Adipose tissue (tissue), 3 donors: ENCODE results near the gene PYGO2. TPM values are rescaled to one million over a fixed set of nuclear protein-coding genes. Genes with fewer than 3 reads are reported as not detected.
A peak's percentile ranks its signal among the peaks of the same experiment; 100 is the strongest.

Source experiments
- H3K27ac ChIP-seq: one replicate; pipeline ENCODE4 v1.5.1; 2013; ENCODE audit warnings: low read depth, low read length
- WGBS, 3 donors: extraction: QIAGEN DNeasy Blood & Tissue Kit; methylation state at CpG; one replicate each; pipeline ENCODE4 v1.1.7; 2013; 5-methylcytosine and 5-hydroxymethylcytosine counted together
- polyA plus RNA-seq, 3 donors: library from polyadenylated mRNA; stranded (reverse); fragments of 200-250 nt; gene quantifications; one replicate each; pipeline ENCODE4 v1.2.3, GENCODE V29; 2013
- donor health status: healthy with polysubstance abuse.
- donor health status: Bipolar disorder and iron deficiency.
- donor health status: healthy.

Gene PYGO2, protein sequence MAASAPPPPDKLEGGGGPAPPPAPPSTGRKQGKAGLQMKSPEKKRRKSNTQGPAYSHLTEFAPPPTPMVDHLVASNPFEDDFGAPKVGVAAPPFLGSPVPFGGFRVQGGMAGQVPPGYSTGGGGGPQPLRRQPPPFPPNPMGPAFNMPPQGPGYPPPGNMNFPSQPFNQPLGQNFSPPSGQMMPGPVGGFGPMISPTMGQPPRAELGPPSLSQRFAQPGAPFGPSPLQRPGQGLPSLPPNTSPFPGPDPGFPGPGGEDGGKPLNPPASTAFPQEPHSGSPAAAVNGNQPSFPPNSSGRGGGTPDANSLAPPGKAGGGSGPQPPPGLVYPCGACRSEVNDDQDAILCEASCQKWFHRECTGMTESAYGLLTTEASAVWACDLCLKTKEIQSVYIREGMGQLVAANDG
- 10 to 100 TPM in 2 of 3 donors, 1 to 10 TPM in 1; 9.1 to 13.9 (median 13.4) TPM for polyA plus RNA-seq

DNA sequence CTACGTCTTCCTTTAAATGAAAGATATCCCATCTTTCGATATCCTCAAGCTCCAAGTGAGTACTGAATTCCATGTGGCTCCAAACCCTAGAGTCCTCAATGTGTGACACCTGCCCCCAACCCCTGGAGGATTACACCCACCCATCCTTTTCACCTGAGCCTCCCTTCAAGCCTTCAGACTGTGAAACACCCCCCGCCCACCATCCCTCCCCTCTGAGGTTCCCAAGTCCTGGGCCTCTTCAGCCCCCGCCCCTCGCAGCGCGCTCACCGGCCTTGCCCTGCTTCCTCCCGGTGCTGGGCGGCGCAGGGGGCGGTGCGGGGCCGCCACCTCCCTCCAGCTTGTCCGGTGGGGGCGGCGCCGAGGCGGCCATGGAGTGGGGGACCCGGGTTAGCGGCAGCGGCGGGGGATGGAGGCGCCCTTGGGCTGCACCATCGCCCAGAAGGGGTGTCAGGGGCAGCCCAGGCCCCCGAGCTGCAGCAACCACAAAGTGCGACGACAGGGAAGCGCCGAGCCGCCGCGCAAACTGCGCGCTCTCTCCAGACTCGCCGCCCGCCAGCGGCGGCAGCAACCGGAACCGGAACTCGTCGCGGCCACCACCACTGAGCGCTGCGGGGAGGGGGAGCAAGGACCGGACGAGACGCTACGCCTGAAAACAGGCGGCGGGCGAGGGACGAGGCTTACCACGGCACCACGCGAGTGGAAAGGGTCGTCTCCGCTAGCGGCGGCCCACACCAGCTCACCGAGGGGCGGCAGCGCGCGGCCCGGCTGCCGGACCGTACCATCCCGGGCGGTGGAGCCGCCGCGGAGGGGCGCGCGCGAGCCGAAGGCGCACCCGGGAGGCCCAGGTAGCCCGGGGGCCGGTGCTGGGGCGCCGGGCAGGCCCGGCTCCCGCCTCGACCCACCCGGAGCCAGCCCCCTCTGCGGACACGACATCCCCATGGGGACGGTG, at the start of gene PYGO2:
Gene PYGO2, minus strand, starts transcription at position 576 of the 949 bp plus-strand sequence. Its CDS starts 206 bp downstream, at position 370.
- WGBS, 3 donors: 0 to 1% (median 0%) methylated on average over 76 to 93 of the region's 93 CpGs
- H3K27ac ChIP-seq: peak within 1 kb of the TSS; percentile 79

DNA sequence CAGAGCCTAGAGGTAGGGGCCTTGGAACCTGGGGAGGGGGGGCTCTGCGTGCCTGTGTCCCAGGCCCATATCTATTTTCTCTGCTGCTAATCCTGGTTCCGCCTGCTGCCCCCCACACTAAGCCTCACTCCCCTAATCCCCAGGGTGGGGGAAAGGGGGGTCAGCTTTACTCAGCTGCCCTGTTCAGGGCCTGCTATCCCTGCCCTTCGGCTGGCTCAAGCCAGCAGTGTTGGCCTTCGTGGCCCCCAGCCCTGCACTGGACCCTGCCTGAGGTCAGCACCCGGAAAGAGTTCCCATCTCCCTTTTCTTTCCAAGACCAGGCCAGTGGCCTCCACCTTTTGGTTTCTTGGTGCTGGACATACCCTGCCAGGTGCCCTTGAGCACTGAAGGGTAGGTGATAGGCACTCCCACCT, 49.4 kb upstream of the PYGO2 start:
- 48 to 79% (median 73%) methylated on average over 3 to 5 of the region's 5 CpGs for WGBS, 3 donors
- no peak overlapping the region for H3K27ac ChIP-seq

DNA sequence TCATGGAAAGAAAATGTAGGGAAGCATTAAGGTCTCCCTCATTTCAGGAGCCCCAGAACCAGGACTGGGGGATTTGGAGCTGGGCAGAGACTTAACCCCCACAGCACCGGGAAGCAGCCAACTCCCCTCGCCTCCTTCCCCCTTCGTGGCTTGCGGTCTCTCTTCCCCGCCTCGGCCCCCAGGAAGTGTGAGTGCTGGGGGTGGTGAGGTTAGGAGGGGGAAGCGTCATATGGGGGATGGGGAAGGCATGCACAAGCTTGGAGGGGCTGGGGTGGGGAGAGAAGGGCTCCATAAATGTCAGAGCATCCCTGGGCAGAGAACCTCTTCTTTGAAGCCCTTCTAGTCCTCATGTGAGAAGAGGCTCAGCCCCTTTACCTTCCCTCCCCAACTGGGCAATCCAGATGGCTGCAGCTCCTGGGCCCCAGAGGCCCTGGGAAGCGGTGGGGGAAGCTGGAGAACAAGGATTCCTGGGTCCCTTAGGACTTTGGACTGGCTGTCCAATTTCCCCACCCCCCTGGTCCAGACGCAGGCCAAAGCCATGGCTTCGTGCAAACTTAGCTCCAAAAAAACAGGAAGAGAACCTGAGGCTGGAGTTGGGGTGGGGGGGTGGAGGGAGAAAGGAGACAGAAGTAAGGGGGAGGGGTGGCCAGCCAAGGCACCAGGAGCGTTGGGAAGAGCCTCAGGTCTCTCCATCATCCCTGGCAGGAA, 48.8 kb upstream of the PYGO2 start:
- H3K27ac ChIP-seq: no peak overlapping the region
- WGBS, 3 donors: 35 to 52% (median 39%) methylated on average over 7 to 11 of the region's 11 CpGs

DNA sequence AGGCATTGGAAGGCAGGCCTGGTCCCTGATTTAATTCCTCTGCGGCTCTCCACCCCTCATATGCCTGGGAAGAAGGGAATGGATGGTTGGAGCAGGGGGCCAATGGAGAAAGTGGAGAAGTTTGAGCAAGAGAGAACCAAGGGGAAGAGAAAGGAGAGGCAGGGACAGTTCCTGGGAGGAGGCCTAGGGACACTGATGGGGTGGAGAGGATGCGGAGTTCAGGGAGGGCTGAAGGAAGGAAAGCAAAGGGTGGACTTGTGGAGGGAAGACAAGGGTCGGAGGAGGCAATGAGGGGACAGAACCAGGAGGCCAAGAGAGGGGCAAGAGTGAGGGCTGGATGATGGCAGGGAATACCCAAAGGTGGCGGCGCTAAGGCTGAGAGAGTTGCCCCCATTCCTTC, 48.2 kb upstream of the PYGO2 start:
- H3K27ac ChIP-seq: no peak overlapping the region
- WGBS, 3 donors: 76 to 93% (median 83%) methylated on average over 5 of the region's 5 CpGs

DNA sequence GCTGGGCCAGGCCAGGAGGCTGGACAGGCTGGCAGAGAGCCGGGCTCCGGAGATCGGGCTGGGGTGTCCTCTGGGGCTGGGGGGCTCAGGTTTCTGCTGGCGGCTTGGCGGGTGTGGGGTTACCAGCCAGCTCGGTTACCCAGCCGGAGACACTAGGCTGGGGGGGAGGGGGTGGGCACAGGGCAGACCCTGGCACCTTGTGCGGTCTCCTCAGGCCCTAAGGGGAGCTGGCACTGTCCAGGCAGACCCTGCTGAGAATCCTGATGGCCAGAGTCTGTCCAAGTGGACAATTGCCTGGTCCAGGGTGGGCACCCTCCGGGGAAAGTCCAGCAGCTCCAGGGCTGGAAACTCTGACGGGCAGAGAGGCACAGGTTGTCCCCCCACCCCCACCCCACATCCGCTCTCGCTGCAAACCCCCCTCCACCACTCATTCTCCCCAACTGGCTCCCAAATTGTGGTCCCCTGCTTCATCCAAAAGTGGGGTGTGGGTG, 47.7 kb upstream of the PYGO2 start:
- H3K27ac ChIP-seq: no peak overlapping the region
- WGBS, 3 donors: 72 to 82% (median 81%) methylated on average over 11 to 12 of the region's 12 CpGs

DNA sequence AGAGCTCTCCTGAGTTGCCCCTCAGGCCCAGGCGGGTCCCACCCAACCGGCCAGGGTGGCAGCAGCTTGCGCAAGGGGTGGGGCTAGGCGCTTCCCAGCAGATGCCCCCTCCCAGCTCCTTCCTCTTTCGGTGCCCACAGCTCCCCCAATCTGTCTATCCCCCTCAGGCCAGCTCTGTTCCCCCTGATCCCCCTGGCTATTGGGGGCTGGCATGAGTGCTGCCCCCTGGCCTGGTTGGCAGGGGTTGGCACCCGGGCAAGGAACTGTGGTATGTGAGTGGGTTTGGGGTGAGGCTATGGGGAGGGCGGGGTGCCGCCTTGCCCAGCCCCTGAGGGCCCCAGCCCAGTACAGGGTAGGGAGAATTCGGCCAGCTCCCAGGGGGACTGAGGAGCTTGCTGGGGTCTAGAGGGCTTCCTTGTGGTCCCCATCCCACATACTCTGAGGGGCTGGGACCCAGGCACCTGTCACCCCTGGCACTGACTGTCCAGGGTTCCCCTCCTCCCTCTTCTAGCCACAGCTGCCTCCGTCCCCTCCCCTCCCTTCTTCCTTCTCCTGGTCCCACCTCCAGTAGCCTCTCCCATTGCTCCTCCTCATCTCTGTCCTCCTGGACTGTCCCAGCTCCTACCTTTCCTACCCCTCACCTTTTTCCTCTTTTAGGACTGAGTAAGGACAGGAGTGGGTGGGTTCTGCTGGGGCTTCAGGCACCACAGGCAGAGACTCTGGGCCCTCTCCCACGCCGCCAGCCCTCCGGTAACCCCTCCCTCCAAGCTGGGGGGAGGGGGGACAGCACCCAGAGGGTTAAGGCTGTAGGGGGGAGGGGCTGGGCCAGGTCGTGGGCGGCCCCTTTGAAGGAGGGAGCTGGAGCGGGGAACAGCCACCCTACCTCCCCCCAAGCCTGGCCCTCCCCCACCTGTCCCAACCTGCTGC, 46.7 kb upstream of the PYGO2 start:
- H3K27ac ChIP-seq: peak overlapping the region; percentile 16
- 37 to 60% (median 38%) methylated on average over 14 to 16 of the region's 16 CpGs for WGBS, 3 donors

DNA sequence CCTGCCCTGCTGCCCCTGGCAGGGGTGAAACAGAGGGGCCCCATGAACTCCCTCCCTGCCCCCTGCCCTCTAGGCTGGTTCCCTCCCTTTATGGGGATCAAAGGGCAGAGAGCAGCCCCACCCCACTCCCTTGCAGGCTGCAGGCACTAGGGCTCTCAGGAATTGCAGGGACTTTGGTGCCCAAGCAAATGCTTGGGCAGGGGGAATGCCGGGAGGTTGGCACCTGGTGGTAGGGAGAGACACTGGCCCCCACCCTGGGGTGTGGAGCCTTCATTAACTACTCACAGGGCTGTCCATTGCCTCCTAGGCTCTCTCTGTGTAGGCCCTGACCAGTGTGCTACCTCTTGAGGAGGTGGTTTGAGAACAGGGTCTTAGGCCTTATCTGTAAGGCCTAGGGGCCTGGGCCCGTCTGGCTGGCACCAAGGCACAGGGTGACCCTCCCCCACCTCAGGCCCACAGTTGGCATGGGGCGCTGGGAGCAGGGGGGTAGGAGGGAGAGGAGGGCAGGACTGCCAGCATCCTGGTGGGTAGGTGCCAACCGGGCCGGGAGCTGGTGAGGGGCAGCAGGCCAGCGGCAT, 45.8 kb upstream of the PYGO2 start:
- WGBS, 3 donors: 22 to 58% (median 45%) methylated on average over 6 of the region's 6 CpGs
- H3K27ac ChIP-seq: peak overlapping the region; percentile 16

DNA sequence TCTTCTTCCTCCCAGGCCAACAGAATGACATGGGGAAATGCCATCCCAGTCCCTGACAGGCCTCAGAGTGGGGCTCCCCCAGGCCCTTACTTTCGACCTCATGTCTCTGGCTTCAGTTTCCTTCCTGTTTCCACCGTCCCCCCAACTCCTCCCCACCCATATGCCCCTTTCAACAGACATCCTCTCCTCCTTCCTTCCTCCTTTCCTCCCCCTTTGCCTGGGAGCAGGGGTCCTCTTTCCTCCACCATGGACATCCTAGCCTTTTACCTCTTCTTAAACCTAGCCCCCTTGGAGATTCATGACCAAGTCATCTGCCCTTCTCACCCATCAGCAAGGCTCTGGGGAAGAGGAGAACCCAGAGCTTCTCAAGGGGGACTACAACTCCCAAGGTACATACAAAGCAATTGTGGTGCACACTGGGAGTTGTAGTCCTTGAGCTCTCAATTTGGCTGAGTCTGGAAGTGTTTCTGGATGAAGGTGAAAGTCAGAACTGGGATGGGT, 45.1 kb upstream of the PYGO2 start:
- H3K27ac ChIP-seq: peak overlapping the region; percentile 9
- WGBS, 3 donors: 16 to 61% (median 22%) methylated on average over 2 of the region's 2 CpGs

DNA sequence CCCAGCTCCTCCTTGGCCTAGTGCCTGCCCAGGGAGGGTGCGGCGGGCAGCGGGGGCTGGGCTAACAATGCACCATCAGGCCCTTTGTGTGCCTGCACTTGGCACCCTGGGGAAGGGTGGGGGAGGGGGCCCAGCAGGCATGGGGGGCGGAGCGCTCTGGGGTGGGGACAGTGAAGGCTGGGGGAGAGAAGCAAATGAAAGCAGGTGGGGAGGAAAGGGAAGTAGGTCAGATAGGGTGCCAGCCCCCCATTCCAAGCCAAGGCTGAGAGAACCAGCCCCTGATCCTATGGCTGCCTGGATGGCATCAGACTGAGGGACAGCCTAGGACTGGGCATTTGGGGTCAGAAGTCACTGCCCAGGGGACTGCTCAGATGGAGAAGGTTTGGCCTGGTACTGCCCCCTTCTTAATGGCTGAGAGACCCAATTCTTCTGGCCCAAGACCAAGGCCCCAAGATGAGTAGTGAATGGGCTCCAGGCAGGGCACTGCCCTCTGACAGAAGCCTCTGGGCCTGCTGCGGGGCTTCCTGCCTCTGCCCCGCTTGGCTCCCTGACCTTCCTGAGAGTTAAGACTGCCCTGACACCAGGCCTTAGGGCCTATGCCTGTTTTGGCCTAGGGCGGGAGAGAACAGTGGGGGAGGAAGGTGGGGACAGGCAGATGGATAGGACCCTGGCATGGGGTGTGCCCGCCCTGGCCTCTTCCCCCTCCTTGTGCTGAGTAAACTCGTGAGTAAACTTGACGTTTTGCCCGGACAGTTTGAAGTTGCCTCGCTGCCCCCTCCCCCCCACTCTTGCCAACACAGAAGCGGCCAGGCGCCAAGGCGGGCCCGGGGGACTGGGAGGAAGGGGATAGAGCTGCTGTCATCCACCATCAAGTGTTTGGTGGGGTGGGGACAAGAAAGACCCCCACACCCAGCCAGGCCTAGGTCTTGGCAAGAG, 43.8 kb upstream of the PYGO2 start:
- peak overlapping the region; percentile 48 for H3K27ac ChIP-seq
- WGBS, 3 donors: 11 to 38% (median 38%) methylated on average over 16 to 17 of the region's 17 CpGs

DNA sequence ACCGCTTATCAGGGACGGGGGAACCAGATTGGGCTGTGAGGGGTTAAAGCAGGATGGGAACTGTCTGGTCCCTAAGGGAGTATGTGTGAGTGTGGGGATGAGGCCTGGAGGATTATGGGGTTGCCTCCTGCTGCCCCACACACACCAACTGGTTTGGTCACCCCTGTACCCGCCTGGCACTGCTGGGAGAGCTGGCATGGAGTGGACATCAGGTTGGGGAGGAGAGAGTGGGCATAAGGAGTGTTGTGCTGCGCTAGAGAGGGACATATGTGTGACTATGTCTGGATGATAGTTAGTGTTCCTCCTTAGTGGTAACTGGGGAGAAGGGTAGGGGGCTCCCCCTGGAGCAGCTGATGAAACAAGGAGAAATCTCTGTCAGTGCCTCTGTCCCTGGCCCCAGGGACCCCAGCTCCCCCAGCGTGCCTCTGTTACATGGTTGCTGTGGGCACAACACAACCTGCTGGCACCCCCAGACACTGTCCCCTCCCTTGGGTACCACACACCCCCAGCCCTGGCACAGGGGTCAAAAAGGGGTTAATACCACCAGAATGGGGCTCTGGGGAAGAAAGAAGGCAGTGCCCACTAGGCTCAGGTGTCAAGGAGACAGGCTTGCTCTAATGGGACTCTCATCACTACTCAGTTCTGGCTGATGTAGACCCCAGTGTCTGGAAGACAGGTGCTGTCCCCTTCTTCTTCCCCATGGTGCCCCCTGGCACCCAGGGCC, 42.9 kb upstream of the PYGO2 start:
- 23 to 41% (median 28%) methylated on average over 5 of the region's 5 CpGs for WGBS, 3 donors
- H3K27ac ChIP-seq: peak overlapping the region; percentile 81

DNA sequence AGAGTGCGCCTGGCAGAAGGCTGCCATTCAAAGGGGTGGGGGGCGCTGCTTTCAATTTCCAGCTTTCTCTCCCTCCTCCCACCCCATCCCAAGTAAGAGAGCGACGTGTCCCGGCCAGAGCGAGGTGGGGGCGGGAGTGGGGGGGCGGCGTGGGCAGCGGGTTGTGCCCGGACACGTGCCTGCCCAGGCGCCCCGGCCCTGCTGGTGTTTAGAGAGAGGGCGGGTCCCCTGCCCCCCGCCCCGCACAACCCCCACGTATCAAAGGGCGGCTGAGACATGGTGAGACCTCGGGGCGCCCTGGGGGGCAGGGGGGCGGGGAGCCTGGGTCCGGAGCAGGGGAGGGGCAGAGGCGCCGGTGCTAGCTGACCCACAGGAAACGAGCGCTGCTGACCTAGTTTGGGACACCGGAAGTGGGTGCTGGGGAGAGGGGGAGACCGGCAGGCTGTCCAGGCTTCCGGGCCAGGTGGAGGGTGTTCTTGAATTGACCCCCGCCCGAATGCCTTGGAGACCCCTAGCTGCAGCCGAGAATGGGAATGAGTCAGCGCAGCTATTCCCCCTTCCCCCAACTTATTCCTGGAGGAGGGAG, 42.3 kb upstream of the PYGO2 start:
- WGBS, 3 donors: 1 to 2% (median 2%) methylated on average over 29 to 34 of the region's 34 CpGs
- peak overlapping the region; percentile 81 for H3K27ac ChIP-seq

DNA sequence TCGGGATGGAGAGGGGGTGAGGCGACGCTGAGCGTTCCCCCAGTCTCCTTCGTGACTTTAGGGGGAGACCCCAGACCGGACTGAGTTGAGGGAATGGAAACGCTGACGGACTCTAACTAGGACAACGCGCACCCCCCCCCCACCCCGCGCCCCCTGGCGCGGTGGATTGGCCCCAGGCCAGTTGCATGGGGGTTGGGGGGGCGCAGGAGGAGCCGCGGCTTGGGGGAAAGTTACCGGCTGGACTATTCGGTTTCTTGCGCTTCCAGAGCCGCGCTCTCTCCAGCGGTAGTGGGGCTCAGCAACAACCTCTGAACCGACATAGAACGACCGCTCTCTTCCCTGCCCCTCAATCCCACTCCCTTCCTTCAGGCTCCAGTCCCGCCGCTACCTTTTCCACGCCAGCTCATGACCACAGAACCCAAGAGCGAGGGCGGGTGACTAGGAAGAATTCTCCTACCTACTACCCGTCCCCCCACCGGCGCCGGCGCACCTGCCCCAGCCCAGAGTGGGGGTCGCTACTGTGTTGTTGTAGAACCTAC, 41.7 kb upstream of the PYGO2 start:
- H3K27ac ChIP-seq: peak overlapping the region; percentile 81
- 0 to 1% (median 0%) methylated on average over 37 of the region's 37 CpGs for WGBS, 3 donors

DNA sequence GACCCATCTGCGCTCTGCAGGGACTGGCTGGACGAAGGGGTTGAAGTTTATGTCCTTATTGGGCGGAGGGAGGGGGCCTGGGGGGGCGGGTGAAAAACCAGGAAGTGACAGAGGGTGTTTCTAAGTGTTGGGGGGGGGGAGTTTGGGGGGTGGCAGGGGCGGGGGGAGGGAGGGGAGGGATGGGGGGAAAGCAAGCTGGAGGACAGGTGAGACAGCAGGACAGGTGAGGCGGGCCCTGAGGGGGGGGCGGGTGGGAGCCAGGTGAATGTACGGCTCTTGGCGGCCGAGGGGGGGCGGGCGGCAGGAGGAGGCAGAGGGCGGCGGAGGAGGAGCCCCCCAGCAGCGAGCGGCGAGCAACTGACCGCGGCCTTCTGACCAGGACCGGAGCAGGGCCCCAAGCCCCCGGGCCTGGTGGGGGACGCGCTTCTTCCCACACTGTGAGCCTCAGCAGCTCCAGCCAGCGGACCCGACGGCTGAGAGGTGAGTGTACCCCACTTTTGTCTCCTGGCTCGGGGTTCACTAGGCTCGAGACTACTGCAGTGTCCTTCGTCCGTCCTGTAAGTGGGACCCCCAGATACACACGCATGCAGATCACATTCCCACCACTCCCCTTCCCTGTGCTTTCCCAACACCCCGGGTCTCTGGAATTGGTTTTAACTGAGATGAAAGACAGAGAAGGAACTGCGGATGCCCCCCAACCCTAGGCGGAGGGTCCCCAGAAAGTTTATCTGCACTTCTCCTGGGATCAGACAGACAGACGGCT, 41.1 kb upstream of the PYGO2 start, which contains the start of gene ZBTB7B:
Gene ZBTB7B, plus strand, starts transcription at position 339 of the 763 bp plus-strand sequence. CDS start 11,859 bp downstream, outside the sequence.
- peak within 1 kb of the TSS; percentile 81 for H3K27ac ChIP-seq
- WGBS, 3 donors: 0 to 1% (median 0%) methylated on average over 24 to 34 of the region's 35 CpGs
